ENCODE results near the gene RANBP17.
"Not testable (repeated sequence)": the region's sequence is repeated elsewhere in the genome, so short reads cannot be mapped to it uniquely, and the experiment has no call there.

The RANBP17 gene

DNA sequence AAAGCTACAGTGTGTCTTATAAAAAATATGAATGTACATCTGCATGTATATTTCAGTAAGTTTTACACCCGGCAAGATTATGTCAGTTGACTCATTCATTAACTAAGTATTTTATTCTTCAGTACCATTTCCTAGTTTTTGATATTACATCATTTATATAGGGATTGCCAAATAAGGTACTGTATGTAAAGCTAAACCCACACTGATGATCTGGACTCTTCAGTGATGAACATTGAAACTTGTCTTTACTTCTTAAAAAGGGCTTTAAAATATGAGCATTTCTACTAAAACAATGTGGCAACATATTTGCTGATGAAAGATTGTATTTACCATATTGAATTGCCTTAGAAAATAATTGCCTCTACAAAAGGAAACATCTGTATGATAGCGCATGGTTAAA, 295.5 kb downstream of the RANBP17 start:
- H3K4me3 ChIP-seq (ENCODE audit: low read depth, low read length): no peak overlapping the region
- no peak for DNase-seq (ENCODE audit: low read depth)
- no peak for TF ChIP-seq CTCF (IDR thresholded peaks at IDR 0.05; ENCODE audit: low read depth, low read length, missing control alignments)

DNA sequence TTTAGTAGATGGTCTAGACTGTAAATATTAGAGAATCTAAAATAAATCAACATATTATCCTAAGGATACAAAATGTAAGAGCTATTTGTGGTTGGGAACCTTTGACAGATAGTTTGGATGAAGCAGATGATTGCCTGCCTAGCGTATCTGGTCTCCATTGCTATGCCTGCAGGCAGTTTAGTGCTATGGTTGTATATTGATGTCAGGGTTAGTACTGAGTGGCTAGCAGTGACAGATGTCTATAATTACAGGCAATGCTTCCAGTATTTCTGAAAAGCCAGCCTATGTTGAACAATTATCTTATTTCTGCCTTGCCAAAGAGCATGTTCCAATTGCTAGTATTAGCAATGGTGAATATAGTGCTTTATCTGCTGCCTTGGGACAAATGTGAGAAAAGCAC, 296.0 kb downstream of the RANBP17 start:
- TF ChIP-seq CTCF (IDR thresholded peaks at IDR 0.05; ENCODE audit: low read depth, low read length, missing control alignments): no peak
- DNase-seq (ENCODE audit: low read depth): no peak
- H3K4me3 ChIP-seq (ENCODE audit: low read depth, low read length): no peak overlapping the region

GRCh38 chr5:171158581-171158980, 296.8 kb downstream of the RANBP17 start:
- H3K4me3 ChIP-seq (ENCODE audit: low read depth, low read length): no peak overlapping the region
- no peak for DNase-seq (ENCODE audit: low read depth)
- TF ChIP-seq CTCF (IDR thresholded peaks at IDR 0.05; ENCODE audit: low read depth, low read length, missing control alignments): no peak

DNA sequence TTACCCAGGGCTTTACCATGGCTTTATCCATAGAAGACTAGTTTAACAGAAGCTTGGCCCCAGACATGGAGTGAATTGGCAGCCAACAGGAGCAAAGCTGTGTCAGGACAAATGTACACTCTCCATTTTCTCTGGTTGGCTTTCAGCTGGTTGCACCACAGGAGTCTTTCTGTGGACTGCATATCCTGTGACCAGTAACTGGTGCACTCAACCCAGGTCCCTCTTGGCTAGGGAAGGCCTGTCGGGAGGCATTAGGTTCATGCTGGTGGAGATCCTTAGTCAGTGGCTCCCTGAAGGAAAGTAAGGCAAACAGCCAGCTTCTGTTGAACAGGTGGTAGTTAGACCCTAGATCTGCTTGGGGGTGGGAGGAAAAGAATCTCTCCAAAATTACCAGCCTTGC, 300.3 kb downstream of the RANBP17 start:
- DNase-seq (ENCODE audit: low read depth): no peak

GRCh38 chr5:171162596-171162995, 300.8 kb downstream of the RANBP17 start:
- DNase-seq (ENCODE audit: low read depth): no peak
- no peak overlapping the region for H3K4me3 ChIP-seq (ENCODE audit: low read depth, low read length)
- TF ChIP-seq CTCF (IDR thresholded peaks at IDR 0.05; ENCODE audit: low read depth, low read length, missing control alignments): peak; percentile 60

More for the DNA sequence above, 300.3 kb downstream of the RANBP17 start:
- no peak for TF ChIP-seq CTCF (IDR thresholded peaks at IDR 0.05; ENCODE audit: low read depth, low read length, missing control alignments)
- H3K4me3 ChIP-seq (ENCODE audit: low read depth, low read length): no peak overlapping the region

- DNase-seq (ENCODE audit: low read depth): no peak
- no peak overlapping the region for H3K4me3 ChIP-seq (ENCODE audit: low read depth, low read length)
- no peak for TF ChIP-seq CTCF (IDR thresholded peaks at IDR 0.05; ENCODE audit: low read depth, low read length, missing control alignments)
Observed at GRCh38 chr5:171166766-171167165, 304.9 kb downstream of the RANBP17 start.

- no peak for TF ChIP-seq CTCF (IDR thresholded peaks at IDR 0.05; ENCODE audit: low read depth, low read length, missing control alignments)
- no peak overlapping the region for H3K4me3 ChIP-seq (ENCODE audit: low read depth, low read length)
- DNase-seq (ENCODE audit: low read depth): no peak
Observed at GRCh38 chr5:171168171-171168570, 306.4 kb downstream of the RANBP17 start.

GRCh38 chr5:171174960-171175359, 313.1 kb downstream of the RANBP17 start:
- H3K4me3 ChIP-seq (ENCODE audit: low read depth, low read length); DNase-seq (ENCODE audit: low read depth): not testable (repeated sequence)
